SK-N-MC (cell line): ENCODE results near the gene BOLL.

ENCODE experiments used
- EZH2 ChIP-seq: fragments of 200-600 bp; sonication (generic); IDR thresholded peaks from one replicate; pipeline ENCODE4 v1.6.1; 2017; ENCODE audit warnings: antibody characterized with exemption
- FOXP2 ChIP-seq: optimal IDR thresholded peaks from 2 replicates; pipeline ENCODE3; 2011; ENCODE audit warnings: mild to moderate bottlenecking, moderate library complexity; ENCODE audit not compliant: insufficient read depth; ENCODE audit errors: extremely low read length, control extremely low read depth
- POLR2AphosphoS5 ChIP-seq: IDR thresholded peaks from 2 replicates; pipeline ENCODE4 v1.6.1; 2012; ENCODE audit warnings: mild to moderate bottlenecking, low read depth, low read length, borderline replicate concordance

DNA sequence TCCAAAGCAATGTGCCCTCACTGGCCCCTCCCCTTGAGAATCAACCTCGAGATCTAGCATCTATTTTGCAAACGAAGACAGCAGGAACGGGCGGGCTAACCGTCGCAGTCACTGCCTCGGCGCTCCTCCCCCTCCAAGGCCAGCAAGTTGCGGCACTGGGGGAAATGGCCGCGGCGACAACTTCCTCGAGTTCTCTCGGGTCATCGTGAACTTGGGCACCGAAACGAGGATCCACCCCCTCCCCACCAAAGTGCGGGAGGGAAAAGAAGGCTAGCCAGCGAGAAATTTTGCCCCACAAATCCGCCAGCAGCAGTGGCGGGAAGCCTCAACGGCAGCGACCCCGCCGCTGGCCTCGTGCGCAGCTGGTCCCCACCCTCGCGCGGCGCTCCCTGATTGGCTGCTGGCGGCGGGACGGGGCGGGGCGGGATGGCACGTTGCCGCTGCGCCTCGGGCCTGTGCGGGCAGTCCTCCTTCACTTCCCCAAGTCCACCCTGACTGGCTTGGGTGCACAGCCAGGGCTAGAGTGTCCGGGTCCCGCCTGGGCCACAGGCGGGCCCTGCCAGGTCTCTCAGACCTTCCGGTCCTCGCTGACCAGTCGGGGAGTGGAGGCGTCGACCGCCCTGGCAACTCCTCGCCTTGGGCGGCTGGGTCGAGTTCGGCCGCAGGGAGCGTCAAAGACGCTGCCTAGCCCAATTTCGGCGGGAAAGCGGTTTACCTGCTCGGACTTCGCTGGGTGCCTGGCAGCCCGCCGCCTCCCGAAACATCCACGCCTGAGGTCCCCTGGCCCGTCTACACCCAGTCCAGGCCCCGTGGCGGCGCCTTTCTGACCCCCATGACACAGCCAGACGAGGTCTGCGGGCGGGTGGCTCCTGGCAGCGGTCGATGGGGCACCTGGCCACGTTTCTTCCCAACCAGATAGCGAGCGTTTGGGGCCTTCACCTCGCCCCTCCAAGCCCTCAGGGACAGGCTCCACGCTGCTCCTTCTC, at the start of gene BOLL:
- no peak for TF ChIP-seq EZH2
- no peak for TF ChIP-seq POLR2AphosphoS5
- TF ChIP-seq FOXP2, result no peak
